GM12874 (cell line): ENCODE data around the gene PDZK1IP1.

Experiments used
- CTCF ChIP-seq: IDR thresholded peaks from 2 replicates; pipeline ENCODE4 v1.5.1; 2011; ENCODE audit warnings: low read depth, mild to moderate bottlenecking, control low read depth, low read length, moderate library complexity; ENCODE audit not compliant: insufficient read depth

PDZK1IP1 gene

GRCh38 chr1:47180603-47181094, 9.2 kb downstream of the PDZK1IP1 start:
- no peak for TF ChIP-seq CTCF

GRCh38 chr1:47179988-47180563, 9.8 kb downstream of the PDZK1IP1 start:
- no peak for TF ChIP-seq CTCF

- peak; percentile 95 for TF ChIP-seq CTCF
Measured at GRCh38 chr1:47179017-47179987, 10.5 kb downstream of the PDZK1IP1 start.

GRCh38 chr1:47178654-47179016, 11.2 kb downstream of the PDZK1IP1 start:
- no peak for TF ChIP-seq CTCF

- no peak for TF ChIP-seq CTCF
Measured at GRCh38 chr1:47178020-47178419, 11.8 kb downstream of the PDZK1IP1 start.

- TF ChIP-seq CTCF: peak; percentile 99
Measured at GRCh38 chr1:47175227-47175934, 14.5 kb downstream of the PDZK1IP1 start.

- no peak for TF ChIP-seq CTCF
Measured at GRCh38 chr1:47174656-47175020, 15.2 kb downstream of the PDZK1IP1 start.
